Measurements from ENCODE around the gene TRIB2. TPM values are rescaled to one million over a fixed set of nuclear protein-coding genes. Genes with fewer than 3 reads are reported as not detected.

The TRIB2 gene
- total and polyA plus RNA-seq, 12 donors: 26.7 to 57.2 (median 36.5) TPM

GRCh38 chr2:12674644-12675328 is 42.0 kb upstream of the TRIB2 start:
- intact Hi-C loops (cut with DNase I): loop anchor here in 1 of 10 donors (5.0 kb wide), 1 partner anchor 38 kb away; no protein-coding TSS in a partner anchor
- H3K4me3 ChIP-seq: no peak overlapping the region
- ATAC-seq (peak in 6 of 8 donors; percentile 39 to 72 (median 54)), DNase-seq (no peak)
- no peaks in the 10 kb centered on the region for H3K36me3 ChIP-seq
- peaks cover 0 to 12% (median 3%) of the 10 kb centered on the region in 9 donors for H3K4me1 ChIP-seq
- 64 to 67% methylated on average over 4 of the region's 4 CpGs for WGBS, 2 donors
- no peak for TF ChIP-seq CTCF (IDR thresholded peaks at IDR 0.05)
- no peaks in the 10 kb centered on the region for H3K9me3 ChIP-seq
- H3K27ac ChIP-seq: peak overlapping the region in 4 of 10 donors; percentile 9 to 71 (median 37)
- no peaks in the 10 kb centered on the region for H3K27me3 ChIP-seq

- no peaks in the 10 kb centered on the region for H3K27me3 ChIP-seq
- DNase-seq (no peak), ATAC-seq (peak; percentile 43 to 88 (median 70))
- TF ChIP-seq CTCF (IDR thresholded peaks at IDR 0.05): no peak
- peak overlapping the region in 6 of 10 donors; percentile 8 to 71 (median 50) for H3K27ac ChIP-seq
- H3K36me3 ChIP-seq: no peaks in the 10 kb centered on the region
- peaks cover 0 to 12% (median 3%) of the 10 kb centered on the region in 9 donors for H3K4me1 ChIP-seq
- no peaks in the 10 kb centered on the region for H3K9me3 ChIP-seq
- WGBS, 2 donors: 70 to 74% methylated on average over 7 of the region's 7 CpGs
- no peak overlapping the region for H3K4me3 ChIP-seq
- intact Hi-C loops (cut with DNase I): loop anchor here in 1 of 10 donors (5.0 kb wide), 1 partner anchor 37 kb away; no protein-coding TSS in a partner anchor
Observed at GRCh38 chr2:12675352-12675795, 41.4 kb upstream of the TRIB2 start.

- no peak for TF ChIP-seq CTCF (IDR thresholded peaks at IDR 0.05)
- no peaks in the 10 kb centered on the region for H3K36me3 ChIP-seq
- WGBS, 2 donors: 85 to 91% methylated on average over 5 of the region's 5 CpGs
- ATAC-seq: peak in 2 of 8 donors; percentile 5 to 23
- H3K4me1 ChIP-seq: peaks cover 0 to 12% (median 3%) of the 10 kb centered on the region in 9 donors
- peak overlapping the region in 5 of 10 donors; percentile 8 to 71 (median 51) for H3K27ac ChIP-seq
- intact Hi-C loops (cut with DNase I): loop anchor here in 1 of 10 donors (5.0 kb wide), 1 partner anchor 36 kb away; no protein-coding TSS in a partner anchor
- no peaks in the 10 kb centered on the region for H3K9me3 ChIP-seq
- H3K4me3 ChIP-seq: no peak overlapping the region
- DNase-seq: no peak
- no peaks in the 10 kb centered on the region for H3K27me3 ChIP-seq
Observed at GRCh38 chr2:12675801-12676200, 40.9 kb upstream of the TRIB2 start.

- Histone ChIP-seq H3K27me3 (no peaks in the 10 kb centered on the region), H3K4me1 (peaks cover 0 to 12% (median 3%) of the 10 kb centered on the region in 9 donors), H3K4me3 (no peak overlapping the region), H3K36me3 (no peaks in the 10 kb centered on the region), H3K9me3 (no peaks in the 10 kb centered on the region), H3K27ac (no peak overlapping the region)
- TF ChIP-seq CTCF (IDR thresholded peaks at IDR 0.05): no peak
- ATAC-seq (no peak), DNase-seq (no peak)
- WGBS, 2 donors: 95 to 97% methylated on average over 4 of the region's 4 CpGs
- intact Hi-C loops (cut with DNase I): loop anchor here in 1 of 10 donors (5.0 kb wide), 1 partner anchor 36 kb away; no protein-coding TSS in a partner anchor
Observed at GRCh38 chr2:12676771-12677170, 40.0 kb upstream of the TRIB2 start.
